Measurements from ENCODE around the gene TGIF1.

Gene TGIF1

DNA sequence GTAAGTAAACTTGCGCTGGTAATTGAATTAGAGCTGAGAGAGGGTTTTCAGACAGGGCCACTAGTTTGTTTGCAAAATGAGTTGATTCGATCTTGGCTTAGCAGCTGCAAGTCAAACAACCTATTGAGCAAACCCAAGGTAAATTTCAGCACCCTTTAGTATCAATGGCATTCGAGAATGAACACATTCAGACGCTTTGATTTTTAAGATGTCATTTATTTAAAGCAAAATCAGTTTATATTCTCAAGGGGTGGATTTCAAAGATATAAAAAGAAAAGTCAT, 44.2 kb downstream of the TGIF1 start:
- H3K27ac ChIP-seq (ENCODE audit: low read depth, low read length) = peak overlapping the region; percentile 66
- H3K9me3 ChIP-seq (ENCODE audit: control insufficient read depth, insufficient read depth, low read length) = no peaks in the 10 kb centered on the region
- H3K9me2 ChIP-seq (replicated peaks; ENCODE audit: control insufficient read depth, low read length) = no peaks in the 10 kb centered on the region
- H3K79me2 ChIP-seq (ENCODE audit: control insufficient read depth, low read length) = no peaks in the 10 kb centered on the region
- no peaks in the 10 kb centered on the region for H4K20me1 ChIP-seq (ENCODE audit: control insufficient read depth, insufficient read depth, low read depth, low read length)
- peak overlapping the region; percentile 51 for H3K4me3 ChIP-seq (ENCODE audit: low read length)
- no peaks in the 10 kb centered on the region for H3F3A ChIP-seq (ENCODE audit: control insufficient read depth, insufficient read depth)
- peak overlapping the region; percentile 56 for H3K4me2 ChIP-seq (ENCODE audit: low read length)
- H3K4me1 ChIP-seq (ENCODE audit: control insufficient read depth, low read length) = peaks cover 19% of the 10 kb centered on the region
- H3K27me3 ChIP-seq (ENCODE audit: control insufficient read depth, low read length) = no peaks in the 10 kb centered on the region
- TF ChIP-seq EZH2phosphoT487 (IDR thresholded peaks at IDR 0.05; ENCODE audit: borderline replicate concordance, low read length) = no peak
- no peaks in the 10 kb centered on the region for H3K36me3 ChIP-seq (ENCODE audit: control insufficient read depth, low read length)

DNA sequence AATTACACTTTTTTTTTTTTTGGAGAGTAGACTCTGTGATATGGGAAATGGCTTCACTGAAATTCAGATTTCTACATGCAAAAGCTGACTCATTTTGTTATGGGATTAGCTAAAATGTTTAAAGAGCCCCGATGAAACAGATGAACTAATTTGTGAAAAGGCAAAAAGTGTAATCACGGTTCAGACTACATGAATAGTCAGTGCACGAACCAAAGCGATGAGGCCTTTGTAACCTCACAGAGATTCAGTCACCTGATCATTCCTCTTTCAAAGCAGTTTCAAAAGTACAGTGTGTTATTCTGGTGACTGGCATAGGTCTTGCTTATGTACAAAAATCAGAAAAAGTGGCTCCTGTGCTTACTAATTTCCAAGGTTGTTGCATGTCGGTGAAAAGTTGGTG, 44.6 kb downstream of the TGIF1 start:
- no peak for TF ChIP-seq CTCF (IDR thresholded peaks at IDR 0.05; ENCODE audit: low read depth, low read length, poor library complexity, severe bottlenecking)
- TF ChIP-seq EZH2phosphoT487 (IDR thresholded peaks at IDR 0.05; ENCODE audit: borderline replicate concordance, low read length) = no peak
- Histone ChIP-seq H3K4me1 (ENCODE audit: control insufficient read depth, low read length) (peaks cover 19% of the 10 kb centered on the region), H3K27me3 (ENCODE audit: control insufficient read depth, low read length) (no peaks in the 10 kb centered on the region), H3K36me3 (ENCODE audit: control insufficient read depth, low read length) (no peaks in the 10 kb centered on the region), H3F3A (ENCODE audit: control insufficient read depth, insufficient read depth) (no peaks in the 10 kb centered on the region), H3K9me3 (ENCODE audit: control insufficient read depth, insufficient read depth, low read length) (no peaks in the 10 kb centered on the region), H3K27ac (ENCODE audit: low read depth, low read length) (no peak overlapping the region), H3K4me3 (ENCODE audit: low read length) (no peak overlapping the region), H3K79me2 (ENCODE audit: control insufficient read depth, low read length) (no peaks in the 10 kb centered on the region), H3K4me2 (ENCODE audit: low read length) (0 out of 2 replicates have a peak overlapping the region, but pooled peaks have one; percentile 20), H4K20me1 (ENCODE audit: control insufficient read depth, insufficient read depth, low read depth, low read length) (no peaks in the 10 kb centered on the region), H3K9me2 (replicated peaks; ENCODE audit: control insufficient read depth, low read length) (no peaks in the 10 kb centered on the region)

GRCh38 chr18:3495691-3496430, 45.9 kb downstream of the TGIF1 start:
- Histone ChIP-seq H3K4me1 (ENCODE audit: control insufficient read depth, low read length) (peaks cover 19% of the 10 kb centered on the region), H3K27ac (ENCODE audit: low read depth, low read length) (no peak overlapping the region), H3K9me3 (ENCODE audit: control insufficient read depth, insufficient read depth, low read length) (no peaks in the 10 kb centered on the region), H3K27me3 (ENCODE audit: control insufficient read depth, low read length) (peaks cover 6% of the 10 kb centered on the region; the same call in 1 of the 2 replicates), H3K4me3 (ENCODE audit: low read length) (no peak overlapping the region), H4K20me1 (ENCODE audit: control insufficient read depth, insufficient read depth, low read depth, low read length) (no peaks in the 10 kb centered on the region), H3K36me3 (ENCODE audit: control insufficient read depth, low read length) (no peaks in the 10 kb centered on the region), H3K9me2 (replicated peaks; ENCODE audit: control insufficient read depth, low read length) (no peaks in the 10 kb centered on the region), H3K79me2 (ENCODE audit: control insufficient read depth, low read length) (no peaks in the 10 kb centered on the region), H3K4me2 (ENCODE audit: low read length) (no peak overlapping the region), H3F3A (ENCODE audit: control insufficient read depth, insufficient read depth) (no peaks in the 10 kb centered on the region)
- TF ChIP-seq EZH2phosphoT487 (IDR thresholded peaks at IDR 0.05; ENCODE audit: borderline replicate concordance, low read length) (no peak), CTCF (IDR thresholded peaks at IDR 0.05; ENCODE audit: low read depth, low read length, poor library complexity, severe bottlenecking) (no peak)

DNA sequence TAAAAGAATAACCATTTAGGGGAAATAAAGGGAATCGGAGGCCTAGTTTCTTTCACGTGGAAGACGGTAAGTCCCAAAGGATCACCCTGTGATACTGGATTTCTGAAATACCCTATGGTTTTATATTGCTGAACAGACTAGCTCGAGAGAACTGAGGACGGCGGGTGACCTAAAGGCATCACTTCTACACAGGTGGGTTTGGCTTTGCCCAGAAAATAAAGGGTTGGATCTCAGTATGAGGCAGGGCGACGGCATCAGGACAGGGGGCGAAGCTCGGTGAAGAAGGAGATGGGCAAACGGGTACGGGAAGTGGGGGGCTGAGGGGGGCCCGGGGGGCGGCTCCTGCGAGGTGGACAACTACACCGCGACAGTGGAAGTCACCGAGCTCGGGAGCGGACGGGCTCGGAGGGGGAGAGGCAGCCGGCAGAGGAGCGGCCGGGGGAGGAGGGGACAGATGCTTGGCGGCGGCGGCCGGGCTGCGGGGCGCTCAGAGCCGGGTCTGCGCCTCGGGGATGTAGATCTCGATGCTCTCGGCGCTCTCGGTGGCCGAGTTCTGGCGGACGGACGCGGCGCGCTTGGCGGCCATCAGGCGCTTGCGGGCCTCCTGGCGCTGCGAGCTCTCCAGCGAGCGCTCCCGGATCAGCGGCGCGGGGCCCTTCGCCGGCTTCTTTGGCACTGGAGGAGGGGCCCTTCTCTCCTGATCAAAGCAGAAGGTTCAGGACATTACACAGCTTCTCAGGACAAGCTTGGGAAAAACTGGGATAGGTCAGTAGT, 48.9 kb downstream of the TGIF1 start:
- TF ChIP-seq CTCF (IDR thresholded peaks at IDR 0.05; ENCODE audit: low read depth, low read length, poor library complexity, severe bottlenecking) (no peak), EZH2phosphoT487 (IDR thresholded peaks at IDR 0.05; ENCODE audit: borderline replicate concordance, low read length) (no peak)

More for the DNA sequence above, 48.9 kb downstream of the TGIF1 start:
- Histone ChIP-seq H3K4me2 (ENCODE audit: low read length) (no peak overlapping the region), H3K4me3 (ENCODE audit: low read length) (no peak overlapping the region), H4K20me1 (ENCODE audit: control insufficient read depth, insufficient read depth, low read depth, low read length) (no peaks in the 10 kb centered on the region), H3K27ac (ENCODE audit: low read depth, low read length) (no peak overlapping the region), H3K9me3 (ENCODE audit: control insufficient read depth, insufficient read depth, low read length) (no peaks in the 10 kb centered on the region), H3K9me2 (replicated peaks; ENCODE audit: control insufficient read depth, low read length) (no peaks in the 10 kb centered on the region), H3K27me3 (ENCODE audit: control insufficient read depth, low read length) (peaks cover 6% of the 10 kb centered on the region; the same call in 1 of the 2 replicates), H3K4me1 (ENCODE audit: control insufficient read depth, low read length) (peaks cover 4% of the 10 kb centered on the region), H3K79me2 (ENCODE audit: control insufficient read depth, low read length) (no peaks in the 10 kb centered on the region), H3F3A (ENCODE audit: control insufficient read depth, insufficient read depth) (no peaks in the 10 kb centered on the region), H3K36me3 (ENCODE audit: control insufficient read depth, low read length) (no peaks in the 10 kb centered on the region)
